Body of pancreas (tissue), 4 donors: Measurements from ENCODE around the gene RPS28. TPM values are rescaled to one million over a fixed set of nuclear protein-coding genes. Genes with fewer than 3 reads are reported as not detected.
"Not testable (repeated sequence)": the region's sequence is repeated elsewhere in the genome, so short reads cannot be mapped to it uniquely, and the experiment has no call there.

Experiments
- ATAC-seq: fragments of 150-250 bp; one replicate; pipeline ENCODE4 v1.9.1; 2016
- DNase-seq, 4 donors: peaks; one replicate each; pipeline ENCODE4 v3.0.0-alpha.2; 2019
- H3K27ac ChIP-seq, 4 donors: fragments of 200-600 bp; sonication (generic); 1 replicate in 3 of 4; 2 replicates in 1 of 4; pipeline versions ENCODE4 v1.5.1 to v1.6.1; 2016 to 2019; ENCODE audit warnings: mild to moderate bottlenecking in 1 of 4, mixed read lengths in 1 of 4, moderate library complexity in 1 of 4
- H3K27me3 ChIP-seq, 2 donors: fragments of 200-600 bp; sonication (generic); one replicate each; pipeline ENCODE4 v1.6.0; 2016; ENCODE audit warnings: mild to moderate bottlenecking in 1 of 2
- H3K36me3 ChIP-seq, 2 donors: fragments of 200-600 bp; sonication (generic); replicated peaks in 1 of 2; 2 replicates each; pipeline ENCODE4 v1.5.1; 2016; ENCODE audit warnings: low read depth in 2 of 2; ENCODE audit not compliant: insufficient read depth in 1 of 2
- H3K4me1 ChIP-seq: fragments of 200-600 bp; sonication (generic); one replicate; pipeline ENCODE4 v1.6.0; 2016
- H3K4me3 ChIP-seq, 2 donors: fragments of 200-600 bp; sonication (generic); 1 replicate in 1 of 2; 2 replicates in 1 of 2; pipeline ENCODE4 v1.5.1; 2016 to 2019
- H3K9me3 ChIP-seq, 3 donors: fragments of 200-600 bp; sonication (generic); 1 replicate in 2 of 3; 2 replicates in 1 of 3; pipeline ENCODE4 v1.5.1; 2016
- POLR2A ChIP-seq, 3 donors: fragments of 450-650 bp; IDR thresholded peaks; one replicate each; pipeline ENCODE4 v1.6.1; 2016; ENCODE audit warnings: antibody characterized with exemption in 3 of 3, mild to moderate bottlenecking in 2 of 3
- WGBS, 2 donors: methylation state at CpG; one replicate each; pipeline ENCODE4 v1.1.5; 2017; 5-methylcytosine and 5-hydroxymethylcytosine counted together
- intact Hi-C: fragments of 100-400 bp; cut with DNase I; formaldehyde crosslinking; loops from one replicate; pipeline ENCODE4 v1.15.1; 2023
- total RNA-seq, 2 donors: library from RNA; depleted of rRNA; stranded (reverse); fragments of >200 nt; gene quantifications; one replicate each; pipeline ENCODE4 v1.1.0, GENCODE V29; 2016
- TF ChIP-seq, protein P1 (sequence below), 7 experiments: fragments of 450-650 bp in 4 of 7; fragments of 200-600 bp in 3 of 7; sonication (generic) in 3 of 7; IDR thresholded peaks; one replicate each; pipeline ENCODE4 v1.5.1; 2016 to 2019; ENCODE audit warnings: antibody characterized with exemption in 7 of 7

Gene RPS28
- total RNA-seq, 2 donors from 2014 or later = 322 to 334 TPM

DNA sequence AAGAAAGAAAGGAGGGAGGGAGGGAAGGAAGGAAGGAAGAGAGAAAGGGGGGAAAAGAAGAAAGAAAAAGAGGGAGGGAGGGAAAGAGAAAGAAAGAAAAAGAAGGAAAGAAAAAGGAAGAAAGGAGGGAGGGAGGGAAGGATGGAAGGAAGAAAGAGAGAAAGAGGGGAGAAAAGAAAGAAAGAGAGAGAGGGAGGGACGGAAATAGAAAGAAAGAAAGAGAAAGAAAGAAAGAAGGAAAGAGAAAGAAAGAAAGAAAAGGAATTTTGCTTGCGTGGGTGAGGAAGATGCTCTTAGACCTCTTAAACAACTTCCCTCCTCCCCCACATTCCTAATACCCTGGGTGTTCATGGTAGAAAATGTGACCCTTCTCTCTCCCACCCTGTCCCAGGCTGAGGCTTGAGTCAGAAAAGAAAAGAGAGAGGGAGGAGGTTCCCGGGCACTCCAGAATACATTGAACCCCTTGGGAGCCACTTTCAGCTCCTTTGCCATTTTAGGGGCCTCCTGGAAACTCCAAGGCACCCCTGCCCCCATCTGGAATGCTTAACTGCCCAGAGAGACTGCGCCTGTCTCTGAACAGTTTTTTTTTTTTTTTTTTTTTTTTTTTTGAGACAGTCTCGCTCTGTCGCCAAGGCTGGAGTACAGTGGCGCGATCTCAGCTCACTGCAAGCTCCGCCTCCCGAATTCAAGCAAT is 31.0 kb downstream of the RPS28 start:
- Histone ChIP-seq H3K36me3 (no peaks in the 10 kb centered on the region), H3K9me3 (no peaks in the 10 kb centered on the region), H3K4me3 (no peak overlapping the region), H3K27me3 (no peaks in the 10 kb centered on the region), H3K4me1 (peaks cover 44% of the 10 kb centered on the region), H3K27ac (no peak overlapping the region)
- ATAC-seq (no peak), DNase-seq (peak in 1 of 4 donors; percentile 38)
- intact Hi-C loops = loop anchor here (5.0 to 10.0 kb wide), 2 partner anchors 155 to 223 kb away; partner anchors contain the start of gene MYO1F
- 39 to 47% methylated on average over 7 to 10 of the region's 10 CpGs for WGBS, 2 donors
- TF ChIP-seq, protein P1, sequence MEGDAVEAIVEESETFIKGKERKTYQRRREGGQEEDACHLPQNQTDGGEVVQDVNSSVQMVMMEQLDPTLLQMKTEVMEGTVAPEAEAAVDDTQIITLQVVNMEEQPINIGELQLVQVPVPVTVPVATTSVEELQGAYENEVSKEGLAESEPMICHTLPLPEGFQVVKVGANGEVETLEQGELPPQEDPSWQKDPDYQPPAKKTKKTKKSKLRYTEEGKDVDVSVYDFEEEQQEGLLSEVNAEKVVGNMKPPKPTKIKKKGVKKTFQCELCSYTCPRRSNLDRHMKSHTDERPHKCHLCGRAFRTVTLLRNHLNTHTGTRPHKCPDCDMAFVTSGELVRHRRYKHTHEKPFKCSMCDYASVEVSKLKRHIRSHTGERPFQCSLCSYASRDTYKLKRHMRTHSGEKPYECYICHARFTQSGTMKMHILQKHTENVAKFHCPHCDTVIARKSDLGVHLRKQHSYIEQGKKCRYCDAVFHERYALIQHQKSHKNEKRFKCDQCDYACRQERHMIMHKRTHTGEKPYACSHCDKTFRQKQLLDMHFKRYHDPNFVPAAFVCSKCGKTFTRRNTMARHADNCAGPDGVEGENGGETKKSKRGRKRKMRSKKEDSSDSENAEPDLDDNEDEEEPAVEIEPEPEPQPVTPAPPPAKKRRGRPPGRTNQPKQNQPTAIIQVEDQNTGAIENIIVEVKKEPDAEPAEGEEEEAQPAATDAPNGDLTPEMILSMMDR (IDR thresholded peaks at IDR 0.05) = no peak
- no peak for TF ChIP-seq POLR2A (IDR thresholded peaks at IDR 0.05)

DNA sequence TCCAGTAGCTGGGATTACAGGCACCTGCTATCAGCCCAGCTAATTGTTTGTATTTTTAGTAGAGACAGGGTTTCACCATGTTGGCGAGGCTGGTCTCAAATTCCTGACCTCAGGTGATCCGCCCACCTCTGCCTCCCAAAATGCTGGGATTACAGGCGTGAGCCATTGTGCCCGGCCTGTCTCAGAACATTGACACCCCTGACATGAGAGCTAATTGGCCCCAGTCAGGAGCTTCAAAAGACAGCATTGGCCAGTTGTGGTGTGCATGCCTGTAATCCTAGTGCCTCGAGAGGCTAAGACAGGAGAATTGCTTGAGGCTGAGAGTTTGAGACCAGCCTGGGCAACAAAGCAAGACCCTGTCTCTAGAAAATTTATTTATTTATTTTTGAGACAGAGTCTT is 31.5 kb downstream of the RPS28 start:
- H3K27ac ChIP-seq, H3K27me3 ChIP-seq, DNase-seq, H3K4me3 ChIP-seq, ATAC-seq, H3K9me3 ChIP-seq, H3K36me3 ChIP-seq: not testable (repeated sequence)
- peaks cover 47% of the 10 kb centered on the region for H3K4me1 ChIP-seq
- intact Hi-C loops = loop anchor here (5.0 to 10.0 kb wide), 2 partner anchors 154 to 222 kb away; partner anchors contain the start of gene MYO1F
- WGBS, 2 donors = 44 to 55% methylated on average over 3 to 5 of the region's 5 CpGs

DNA sequence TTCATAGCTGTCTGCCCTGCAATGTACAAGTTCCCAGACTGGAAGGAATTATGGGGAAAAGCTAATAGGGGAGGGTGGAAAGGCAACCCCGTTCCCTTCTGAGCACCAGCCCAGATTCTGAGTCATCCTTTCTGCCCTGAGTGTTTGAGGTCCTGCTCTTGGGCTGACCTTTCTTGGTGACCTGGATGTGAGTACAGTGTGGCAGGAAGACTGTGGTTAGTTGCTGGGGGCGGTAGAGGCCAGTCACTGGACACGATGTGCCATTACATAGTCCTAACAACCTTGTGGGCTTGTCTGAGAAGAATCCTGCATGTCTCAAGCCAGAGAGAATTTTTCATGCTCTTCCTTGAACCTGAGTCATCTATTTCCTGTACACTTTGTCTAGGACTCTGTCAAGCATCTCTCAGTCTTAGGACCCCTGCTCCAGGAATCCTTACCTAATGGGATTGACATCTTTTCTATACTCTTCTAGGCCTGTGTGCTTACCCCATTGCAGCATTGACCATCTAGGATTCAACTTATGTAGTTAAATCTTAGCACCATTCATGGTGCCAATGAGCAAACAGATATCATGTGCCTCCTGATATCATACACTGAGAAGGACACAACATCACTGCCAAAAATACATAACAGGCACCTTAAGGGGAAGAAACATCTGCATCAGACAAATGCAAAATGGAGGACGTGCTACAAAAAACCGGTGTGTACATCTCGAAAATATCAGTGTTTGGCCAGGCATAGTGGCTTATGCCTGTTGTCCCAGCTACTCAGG is 34.5 kb downstream of the RPS28 start:
- H3K27ac ChIP-seq = peak overlapping the region in 3 of 4 donors; percentile 21 to 52 (median 39)
- DNase-seq = peak in 3 of 4 donors; percentile 33 to 74 (median 53)
- no peaks in the 10 kb centered on the region for H3K36me3 ChIP-seq
- TF ChIP-seq, protein P1 (IDR thresholded peaks at IDR 0.05) = no peak
- TF ChIP-seq POLR2A (IDR thresholded peaks at IDR 0.05) = no peak
- no peaks in the 10 kb centered on the region for H3K27me3 ChIP-seq
- ATAC-seq = peak; percentile 62
- H3K4me1 ChIP-seq = peaks cover 53% of the 10 kb centered on the region
- H3K4me3 ChIP-seq = no peak overlapping the region
- no peaks in the 10 kb centered on the region for H3K9me3 ChIP-seq
- 71% methylated on average over 6 of the region's 6 CpGs for WGBS, 2 donors
- intact Hi-C loops = loop anchor here (5.0 to 10.0 kb wide), 2 partner anchors 41 to 219 kb away; partner anchors contain the start of gene MYO1F

DNA sequence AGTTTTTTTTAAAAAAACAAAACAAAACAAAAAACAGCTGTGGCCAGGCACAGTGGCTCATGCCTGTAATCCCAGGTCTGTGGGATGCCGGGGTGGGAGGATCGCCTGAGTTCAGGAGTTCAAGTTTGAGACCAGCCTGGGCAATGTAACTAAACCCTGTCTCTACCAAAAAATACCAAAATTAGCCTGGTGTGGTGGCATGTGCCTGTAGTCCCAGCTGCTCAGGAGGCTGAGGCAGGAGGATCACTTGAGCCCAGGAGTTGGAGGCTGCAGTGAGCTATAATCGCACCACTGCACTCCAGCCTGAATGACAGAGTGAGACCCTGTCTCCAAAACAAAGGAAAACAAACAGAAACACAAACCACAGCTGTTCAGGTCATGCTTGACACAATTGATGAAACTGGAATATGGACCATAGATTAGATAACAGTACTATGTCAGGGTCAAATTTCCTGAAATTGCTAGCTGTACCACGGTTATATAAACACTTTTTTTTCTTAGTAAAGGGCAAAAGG is 35.8 kb downstream of the RPS28 start:
- WGBS, 2 donors = 65 to 66% methylated on average over 4 of the region's 4 CpGs

More for the DNA sequence above, 35.8 kb downstream of the RPS28 start:
- no peak overlapping the region for H3K27ac ChIP-seq
- no peaks in the 10 kb centered on the region for H3K36me3 ChIP-seq
- no peak for ATAC-seq
- peaks cover 62% of the 10 kb centered on the region for H3K4me1 ChIP-seq
- no peak overlapping the region for H3K4me3 ChIP-seq
- intact Hi-C loops = loop anchor here (5.0 to 10.0 kb wide), 2 partner anchors 40 to 218 kb away; partner anchors contain the start of gene MYO1F
- H3K9me3 ChIP-seq = no peaks in the 10 kb centered on the region
- no peak for TF ChIP-seq POLR2A (IDR thresholded peaks at IDR 0.05)
- TF ChIP-seq, protein P1 (IDR thresholded peaks at IDR 0.05) = no peak
- no peaks in the 10 kb centered on the region for H3K27me3 ChIP-seq
- no peak for DNase-seq
